H1 (cell line): ENCODE data around the gene RAB7B. TPM values are rescaled to one million over a fixed set of nuclear protein-coding genes. Genes with fewer than 3 reads are reported as not detected.

ENCODE experiments used
- CTCF ChIA-PET: fragments of 300-600 bp; sonication (Branson Sonifier 250); formaldehyde crosslinking; loops from one replicate; lab custom pipeline; 2021; ENCODE audit not compliant: partially characterized antibody; lab: Charles Lee
- POLR2A ChIA-PET: fragments of 300-600 bp; sonication (Branson Sonifier 250); formaldehyde crosslinking; loops from one replicate; lab custom pipeline; 2021; ENCODE audit warnings: inconsistent platforms; ENCODE audit not compliant: partially characterized antibody; lab: Charles Lee
- DNase-seq, 2 experiments: peaks; one replicate each; pipeline versions ENCODE4 v3.0.0 to v3.0.0-alpha.2; 2010 to 2022; ENCODE audit warnings: low spot score in 2 of 2, low read depth in 1 of 2, mixed read lengths in 1 of 2
- FAIRE-seq: peaks from 2 replicates; lab custom pipeline; 2011; peaks lifted over from hg19 to GRCh38; lab: Jason Lieb, UNC
- H2AFZ ChIP-seq: 2 replicates; pipeline ENCODE4 v1.8.1; 2012; ENCODE audit warnings: low read length, inconsistent platforms
- H2AK5ac ChIP-seq: 2 replicates; pipeline ENCODE4 v1.6.1; 2013; ENCODE audit warnings: low read depth, low read length
- H2BK120ac ChIP-seq: replicated peaks from 2 replicates; pipeline ENCODE3; 2013; ENCODE audit warnings: low read depth, low read length, inconsistent platforms
- H2BK12ac ChIP-seq: 2 replicates; pipeline ENCODE4 v1.6.1; 2013; ENCODE audit warnings: low read depth, low read length
- H2BK15ac ChIP-seq: 2 replicates; pipeline ENCODE4 v1.6.1; 2013; ENCODE audit warnings: low read length
- H2BK20ac ChIP-seq: 2 replicates; pipeline ENCODE4 v1.6.1; 2013; ENCODE audit warnings: low read length
- H2BK5ac ChIP-seq: 2 replicates; pipeline ENCODE4 v1.6.1; 2013; ENCODE audit warnings: low read depth, low read length
- H3K14ac ChIP-seq: 2 replicates; pipeline ENCODE4 v1.6.1; 2013; ENCODE audit warnings: inconsistent platforms; ENCODE audit not compliant: insufficient read length
- H3K18ac ChIP-seq: 2 replicates; pipeline ENCODE4 v1.6.1; 2013; ENCODE audit warnings: low read length; ENCODE audit errors: extremely low read depth
- H3K23ac ChIP-seq: 2 replicates; pipeline ENCODE4 v1.6.1; 2013; ENCODE audit warnings: inconsistent platforms; ENCODE audit not compliant: insufficient read length
- H3K23me2 ChIP-seq: 2 replicates; pipeline ENCODE4 v1.6.1; 2013; ENCODE audit warnings: low read depth, low read length
- H3K27ac ChIP-seq: 2 replicates; pipeline ENCODE4 v1.6.1; 2011; ENCODE audit warnings: low read depth, low read length, inconsistent platforms
- H3K27me3 ChIP-seq, 4 experiments: replicated peaks in 1 of 4; 1 replicate in 1 of 4; 2 replicates in 3 of 4; pipeline versions ENCODE4 v1.6.1 to v1.8.1; 2011 to 2013; ENCODE audit warnings: low read length in 3 of 4, mild to moderate bottlenecking in 3 of 4, inconsistent platforms in 2 of 4, mixed read lengths in 2 of 4, moderate library complexity in 1 of 4; ENCODE audit not compliant: control insufficient read depth in 3 of 4, insufficient read depth in 3 of 4; ENCODE audit errors: extremely low read depth in 1 of 4
- H3K36me3 ChIP-seq, 4 experiments: 2 replicates each; pipeline versions ENCODE4 v1.6.1 to v1.8.1; 2011 to 2013; ENCODE audit warnings: mild to moderate bottlenecking in 4 of 4, low read length in 3 of 4, moderate library complexity in 2 of 4, control low read depth in 1 of 4, inconsistent platforms in 1 of 4; ENCODE audit not compliant: insufficient read depth in 4 of 4, control insufficient read depth in 2 of 4
- H3K4ac ChIP-seq: replicated peaks from 2 replicates; pipeline ENCODE3; 2013; ENCODE audit warnings: low read length, low read depth, mixed read lengths, inconsistent platforms; ENCODE audit not compliant: insufficient read length
- H3K4me1 ChIP-seq, 4 experiments: replicated peaks in 1 of 4; 1 replicate in 1 of 4; 2 replicates in 3 of 4; pipeline versions ENCODE4 v1.6.1 to v1.8.1; 2011 to 2013; ENCODE audit warnings: low read length in 3 of 4, inconsistent platforms in 2 of 4, mixed read lengths in 1 of 4; ENCODE audit not compliant: insufficient read depth in 4 of 4, control insufficient read depth in 3 of 4
- H3K4me2 ChIP-seq, 2 experiments: 2 replicates each; pipeline versions ENCODE4 v1.6.1 to v1.8.1; 2011 to 2013; ENCODE audit warnings: low read depth in 2 of 2, low read length in 2 of 2, control low read depth in 1 of 2, inconsistent platforms in 1 of 2, mild to moderate bottlenecking in 1 of 2; ENCODE audit not compliant: insufficient read depth in 1 of 2
- H3K4me3 ChIP-seq, 4 experiments: fragments of 200-600, 300-600 bp in 1 of 4; sonication (generic), shearing (Covaris generic), sonication (Bioruptor Twin) in 1 of 4; 2 replicates each; pipeline versions ENCODE4 v1.5.1 to v1.8.1; 2011 to 2016; ENCODE audit warnings: low read length in 4 of 4, low read depth in 3 of 4, control low read depth in 2 of 4, inconsistent platforms in 2 of 4, mild to moderate bottlenecking in 2 of 4, mixed read lengths in 1 of 4, moderate library complexity in 1 of 4; ENCODE audit not compliant: insufficient read depth in 2 of 4; ENCODE audit errors: extremely low read depth in 1 of 4
- H3K56ac ChIP-seq: replicated peaks from 2 replicates; pipeline ENCODE3; 2013; ENCODE audit warnings: low read depth, mild to moderate bottlenecking, mixed read lengths, low read length, inconsistent platforms; ENCODE audit not compliant: insufficient read length
- H3K79me1 ChIP-seq: 2 replicates; pipeline ENCODE4 v1.6.1; 2013; ENCODE audit warnings: low read depth, low read length, control low read depth
- H3K79me2 ChIP-seq, 2 experiments: 2 replicates each; pipeline versions ENCODE4 v1.6.1 to v1.8.1; 2012 to 2013; ENCODE audit warnings: low read length in 2 of 2, mild to moderate bottlenecking in 2 of 2, inconsistent platforms in 1 of 2; ENCODE audit not compliant: insufficient read depth in 2 of 2, control insufficient read depth in 1 of 2
- H3K9ac ChIP-seq, 4 experiments: replicated peaks in 1 of 4; 1 replicate in 1 of 4; 2 replicates in 3 of 4; pipeline versions ENCODE4 v1.6.1 to v1.8.1; 2011 to 2013; ENCODE audit warnings: low read depth in 3 of 4, low read length in 3 of 4, control low read depth in 2 of 4, mild to moderate bottlenecking in 2 of 4, moderate library complexity in 2 of 4, inconsistent platforms in 1 of 4; ENCODE audit errors: extremely low read depth in 1 of 4
- H3K9me3 ChIP-seq, 2 experiments: 2 replicates each; pipeline versions ENCODE4 v1.6.1 to v1.8.1; 2012 to 2013; ENCODE audit warnings: mild to moderate bottlenecking in 2 of 2, moderate library complexity in 2 of 2, control low read depth in 1 of 2, inconsistent platforms in 1 of 2, low read depth in 1 of 2, low read length in 1 of 2, mixed read lengths in 1 of 2; ENCODE audit not compliant: insufficient read depth in 2 of 2
- H4K20me1 ChIP-seq, 2 experiments: replicated peaks in 1 of 2; 2 replicates each; pipeline versions ENCODE3 to v1.8.1; 2011 to 2013; ENCODE audit warnings: inconsistent platforms in 2 of 2, low read length in 2 of 2, mild to moderate bottlenecking in 1 of 2; ENCODE audit not compliant: insufficient read depth in 2 of 2, control insufficient read depth in 1 of 2
- H4K5ac ChIP-seq: 2 replicates; pipeline ENCODE4 v1.6.1; 2013; ENCODE audit warnings: low read length, low read depth, mixed read lengths, inconsistent platforms; ENCODE audit not compliant: insufficient read length
- H4K8ac ChIP-seq: 2 replicates; pipeline ENCODE4 v1.8.0; 2013; ENCODE audit warnings: mild to moderate bottlenecking, moderate library complexity, low read length, inconsistent platforms; ENCODE audit not compliant: insufficient read depth; ENCODE audit errors: extremely low read depth
- H4K91ac ChIP-seq: replicated peaks from 2 replicates; pipeline ENCODE3; 2013; ENCODE audit warnings: low read length, mixed read lengths, inconsistent platforms; ENCODE audit not compliant: insufficient read length
- ATF2 ChIP-seq: IDR thresholded peaks from 2 replicates; pipeline ENCODE4 v1.6.1; 2012; ENCODE audit warnings: low read length, inconsistent platforms
- CREB1 ChIP-seq: IDR thresholded peaks from 2 replicates; pipeline ENCODE4 v1.6.1; 2012; ENCODE audit warnings: inconsistent platforms
- EP300 ChIP-seq, 2 experiments: IDR thresholded peaks; 1 replicate in 1 of 2; 2 replicates in 1 of 2; pipeline ENCODE4 v1.6.1; 2011 to 2012; ENCODE audit warnings: low read depth in 2 of 2, low read length in 2 of 2, mild to moderate bottlenecking in 2 of 2, borderline replicate concordance in 1 of 2, inconsistent platforms in 1 of 2, moderate library complexity in 1 of 2
- POLR2A ChIP-seq, 2 experiments: IDR thresholded peaks; 1 replicate in 1 of 2; 2 replicates in 1 of 2; pipeline ENCODE4 v1.6.1; 2011; ENCODE audit warnings: low read depth in 2 of 2, low read length in 2 of 2, mild to moderate bottlenecking in 2 of 2; ENCODE audit errors: control extremely low read depth in 1 of 2
- RAD21 ChIP-seq, 2 experiments: IDR thresholded peaks in 1 of 2; conservative IDR thresholded peaks in 1 of 2; 2 replicates each; pipeline ENCODE4 v1.6.1; 2011; ENCODE audit warnings: low read depth in 2 of 2, low read length in 2 of 2, improper control_type of control experiment in 1 of 2, inconsistent platforms in 1 of 2, mild to moderate bottlenecking in 1 of 2, moderate library complexity in 1 of 2
- SIRT6 ChIP-seq: IDR thresholded peaks from one replicate; pipeline ENCODE4 v1.7.1; 2012; ENCODE audit warnings: low read length, inconsistent platforms
- USF2 ChIP-seq: IDR thresholded peaks from 2 replicates; pipeline ENCODE4 v1.6.1; 2011; ENCODE audit warnings: low read length, improper control_type of control experiment
- WGBS, 2 experiments: shearing (Covaris generic) in 1 of 2; methylation state at CpG; one replicate each; pipeline versions ENCODE4 v1.1.6 to v1.1.7; 2013 to 2015; ENCODE audit warnings: low lambda C conversion rate in 2 of 2, mixed read lengths in 2 of 2, inconsistent platforms in 1 of 2, low coverage in 1 of 2, missing lambda C conversion rate in 1 of 2; ENCODE audit not compliant: insufficient replicate concordance in 2 of 2, insufficient coverage in 1 of 2, insufficient read length in 1 of 2; ENCODE audit errors: extremely low coverage in 1 of 2, missing lambda C conversion rate in 1 of 2; 5-methylcytosine and 5-hydroxymethylcytosine counted together
- polyA plus RNA-seq, 7 experiments: library from polyadenylated mRNA; depleted of rRNA in 3 of 7; stranded (reverse) in 5 of 7; unstranded in 2 of 7; fragments of >200 nt in 5 of 7; fragments of 200-250 nt in 2 of 7; gene quantifications; 1 replicate in 5 of 7; 2 replicates in 1 of 7; 4 replicates in 1 of 7; pipeline versions ENCODE4 v1.2.1 to v1.2.3, GENCODE V29; 2011 to 2013; ENCODE audit warnings: missing spikeins in 2 of 7, mixed read lengths in 2 of 7
- total RNA-seq: library from RNA; stranded (reverse); fragmentation: NEBNext Ultra II Directional; extraction: Animal tissue kit (Norgen Biotek cat#: 25700); gene quantifications from 2 replicates; pipeline ENCODE4 v1.2.1, GENCODE V29; 2021

The RAB7B gene
- total and polyA plus RNA-seq, 2 of the 8 experiments (the other 6 are each of a cell fraction or from before 2014, with no cell fraction given) = 0.05 TPM; not detected in 1

- H3K4ac ChIP-seq = no peak overlapping the region
- no peaks in the 10 kb centered on the region; a peak in 1 of 7 replicates for H3K4me1 ChIP-seq
- H2AFZ ChIP-seq = no peak overlapping the region
- WGBS, 2 experiments = 89% methylated on average over 6 of the region's 6 CpGs; no CpG with 5 or more reads in 1 of the 2 experiments
- no peak overlapping the region for H3K27ac ChIP-seq
- H2AK5ac ChIP-seq = no peak overlapping the region
- no peak overlapping the region for H2BK5ac ChIP-seq
- ChIA-PET POLR2A (no interaction called here), CTCF (interaction anchor here (1.1 to 2.9 kb wide), 2 partner anchors 18 to 60 kb away, joined by 3 to 16 read pairs; no protein-coding TSS in a partner anchor)
- H3K56ac ChIP-seq = no peak overlapping the region
- no peak for FAIRE-seq
- H2BK120ac ChIP-seq = no peak overlapping the region
- no peak overlapping the region for H4K5ac ChIP-seq
- H4K8ac ChIP-seq = no peak overlapping the region
- no peaks in the 10 kb centered on the region for H3K23me2 ChIP-seq
- H3K14ac ChIP-seq = no peak overlapping the region
- no peak for DNase-seq
- no peaks in the 10 kb centered on the region for H3K36me3 ChIP-seq
- no peak overlapping the region for H3K18ac ChIP-seq
- no peak overlapping the region for H4K91ac ChIP-seq
- H3K4me2 ChIP-seq = no peak overlapping the region
- no peaks in the 10 kb centered on the region for H3K79me2 ChIP-seq
- no peaks in the 10 kb centered on the region for H4K20me1 ChIP-seq
- no peak overlapping the region for H3K4me3 ChIP-seq
- H2BK12ac ChIP-seq = no peak overlapping the region
- no peak overlapping the region for H2BK15ac ChIP-seq
- peaks cover 0 to 4% of the 10 kb centered on the region in 2 experiments; a peak in 1 of 4 replicates for H3K9me3 ChIP-seq
- no peaks in the 10 kb centered on the region for H3K27me3 ChIP-seq
- no peak overlapping the region for H3K23ac ChIP-seq
- H3K79me1 ChIP-seq = no peaks in the 10 kb centered on the region
- TF ChIP-seq SIRT6 (no peak), EP300 (IDR thresholded peaks at IDR 0.05; ENCODE audit: borderline replicate concordance in 1 of 2, low read depth in 2 of 2, low read length in 2 of 2) (no peak), CREB1 (no peak), ATF2 (no peak), USF2 (no peak), POLR2A (IDR thresholded peaks at IDR 0.05; ENCODE audit: control extremely low read depth in 1 of 2, low read depth in 2 of 2, low read length in 2 of 2) (no peak), RAD21 (IDR thresholded peaks at IDR 0.05 in 1 of 2, conservative IDR thresholded peaks at IDR 0.05 in 1 of 2; ENCODE audit: low read depth in 2 of 2, low read length in 2 of 2) (no peak)
- H3K9ac ChIP-seq = no peak overlapping the region
- no peak overlapping the region for H2BK20ac ChIP-seq
Observed at GRCh38 chr1:206048582-206048981, 45.4 kb upstream of the RAB7B start.
